VCaP (cell line): ENCODE data around the gene BTAF1.

ENCODE experiments used
- H3K27ac ChIP-seq: fragments of 450-650 bp; 2 replicates; pipeline ENCODE4 v1.5.1; 2017
- CTCF ChIP-seq: fragments of 450-650 bp; conservative IDR thresholded peaks from 2 replicates; pipeline ENCODE4 v1.5.1; 2017; ENCODE audit warnings: mild to moderate bottlenecking, moderate library complexity

BTAF1 gene

GRCh38 chr10:91932737-91933136, 9.2 kb downstream of the BTAF1 start:
- H3K27ac ChIP-seq, result no peak overlapping the region; the same call in 1 of the 2 replicates
- no peak for TF ChIP-seq CTCF

- no peak overlapping the region for H3K27ac ChIP-seq
- no peak for TF ChIP-seq CTCF
These were observed 12.3 kb downstream of the BTAF1 start for GRCh38 chr10:91935886-91936285.

- no peak overlapping the region for H3K27ac ChIP-seq
- no peak for TF ChIP-seq CTCF
These were observed 16.1 kb downstream of the BTAF1 start for GRCh38 chr10:91939653-91940052.

GRCh38 chr10:91941426-91941825, 17.9 kb downstream of the BTAF1 start:
- no peak for TF ChIP-seq CTCF
- no peak overlapping the region for H3K27ac ChIP-seq

- no peak overlapping the region for H3K27ac ChIP-seq
- TF ChIP-seq CTCF, result no peak
These were observed 21.5 kb downstream of the BTAF1 start for GRCh38 chr10:91944880-91945630.

GRCh38 chr10:91953600-91954160, 30.1 kb downstream of the BTAF1 start:
- TF ChIP-seq CTCF, result no peak
- no peak overlapping the region for H3K27ac ChIP-seq

GRCh38 chr10:91955114-91955513, 31.5 kb downstream of the BTAF1 start:
- no peak for TF ChIP-seq CTCF
- no peak overlapping the region for H3K27ac ChIP-seq
